H1 (cell line): Measurements from ENCODE around the gene CFAP74.

Experiments used
- CHD1 ChIP-seq: IDR thresholded peaks from 2 replicates; pipeline ENCODE4 v1.6.1; 2012; ENCODE audit warnings: low read depth, low read length, improper control_type of control experiment
- CHD2 ChIP-seq: IDR thresholded peaks from 2 replicates; pipeline ENCODE4 v1.6.1; 2012; ENCODE audit warnings: low read length, improper control_type of control experiment
- CTCF ChIP-seq, 3 experiments: IDR thresholded peaks; 1 replicate in 2 of 3; 2 replicates in 1 of 3; pipeline versions ENCODE4 v1.5.1 to v1.6.1; 2011; ENCODE audit warnings: low read length in 3 of 3, mild to moderate bottlenecking in 3 of 3, inconsistent platforms in 2 of 3, low read depth in 1 of 3, moderate library complexity in 1 of 3; ENCODE audit not compliant: insufficient read depth in 1 of 3; ENCODE audit errors: control extremely low read depth in 1 of 3
- EZH2 ChIP-seq: fragments of 200-600 bp; sonication (generic); IDR thresholded peaks from 2 replicates; pipeline ENCODE4 v1.7.1; 2012; ENCODE audit warnings: low read depth, mild to moderate bottlenecking, moderate library complexity, low read length, inconsistent platforms; ENCODE audit not compliant: severe bottlenecking
- JUND ChIP-seq: IDR thresholded peaks from 2 replicates; pipeline ENCODE4 v1.6.1; 2011; ENCODE audit warnings: mild to moderate bottlenecking, improper control_type of control experiment, low read length
- MAFK ChIP-seq: IDR thresholded peaks from 2 replicates; pipeline ENCODE4 v1.6.1; 2012; ENCODE audit warnings: low read depth, mild to moderate bottlenecking, improper control_type of control experiment, low read length
- NRF1 ChIP-seq: IDR thresholded peaks from 2 replicates; pipeline ENCODE4 v1.6.1; 2011; ENCODE audit warnings: mild to moderate bottlenecking, low read depth, low read length, improper control_type of control experiment
- POLR2AphosphoS5 ChIP-seq: IDR thresholded peaks from 2 replicates; pipeline ENCODE4 v1.6.1; 2011; ENCODE audit warnings: low read depth, low read length
- RXRA ChIP-seq: IDR thresholded peaks from 2 replicates; pipeline ENCODE4 v1.6.1; 2011; ENCODE audit warnings: low read depth, mild to moderate bottlenecking, low read length, moderate library complexity; ENCODE audit not compliant: insufficient read depth
- ZNF274 ChIP-seq: IDR thresholded peaks from 2 replicates; pipeline ENCODE4 v1.7.0; 2012; ENCODE audit warnings: low read length, borderline replicate concordance; ENCODE audit errors: extremely low read depth
- TF ChIP-seq, protein P1 (sequence below): IDR thresholded peaks from 2 replicates; pipeline ENCODE4 v1.6.1; 2011; ENCODE audit warnings: low read depth, mild to moderate bottlenecking, low read length; ENCODE audit not compliant: insufficient read depth

DNA sequence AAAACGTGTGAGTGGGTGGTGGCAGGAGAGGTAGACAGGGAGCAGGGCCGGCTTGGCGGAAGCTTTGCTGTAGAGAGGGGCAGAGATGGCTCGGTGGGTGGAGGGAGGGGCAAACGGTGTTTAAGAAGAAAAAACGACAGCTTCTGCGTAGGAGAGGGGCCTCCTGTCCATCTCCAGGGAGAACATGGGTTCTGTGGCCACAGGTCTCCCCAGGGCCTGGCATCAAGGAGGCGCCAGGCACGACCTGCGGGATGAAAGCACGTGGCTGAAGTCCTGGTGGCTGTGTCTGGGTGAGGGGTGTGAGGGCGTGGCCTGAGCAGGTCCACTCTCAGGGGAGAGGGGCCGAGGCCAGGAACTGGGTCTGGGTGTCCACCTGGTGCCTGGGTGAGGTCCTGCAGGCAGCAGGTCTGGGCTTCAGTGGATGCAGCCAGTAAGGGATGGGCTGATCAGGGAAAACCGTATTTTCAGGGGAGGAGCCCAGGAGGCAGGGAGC lies 45.7 kb upstream of the CFAP74 start:
- TF ChIP-seq CTCF (IDR thresholded peaks at IDR 0.05; ENCODE audit: control extremely low read depth in 1 of 3, insufficient read depth in 1 of 3, low read depth in 1 of 3, low read length in 3 of 3) (peak in 2 of 3 experiments; percentile 71 to 84; a peak in 3 of 4 replicates), RXRA (no peak), MAFK (no peak), ZNF274 (no peak), EZH2 (no peak), CHD1 (no peak; the same call in 1 of the 2 replicates), POLR2AphosphoS5 (no peak), NRF1 (no peak), CHD2 (no peak), JUND (no peak)
- TF ChIP-seq, protein P1, sequence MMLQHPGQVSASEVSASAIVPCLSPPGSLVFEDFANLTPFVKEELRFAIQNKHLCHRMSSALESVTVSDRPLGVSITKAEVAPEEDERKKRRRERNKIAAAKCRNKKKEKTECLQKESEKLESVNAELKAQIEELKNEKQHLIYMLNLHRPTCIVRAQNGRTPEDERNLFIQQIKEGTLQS, result no peak
